Hepatocyte (in vitro differentiated cells): ENCODE measurements around the gene KNTC1.
"Not testable (repeated sequence)": the region's sequence is repeated elsewhere in the genome, so short reads cannot be mapped to it uniquely, and the experiment has no call there.

Experiments used
- EZH2 ChIP-seq: fragments of 200-600 bp; sonication (generic); IDR thresholded peaks from 2 replicates; pipeline ENCODE4 v1.6.1; 2016; ENCODE audit warnings: antibody characterized with exemption, mild to moderate bottlenecking, borderline replicate concordance
- TF ChIP-seq, protein P1 (sequence below): fragments of 200-600 bp; sonication (generic); IDR thresholded peaks from 2 replicates; pipeline ENCODE4 v1.5.1; 2016; ENCODE audit warnings: antibody characterized with exemption, mild to moderate bottlenecking; ENCODE audit not compliant: poor library complexity

GRCh38 chr12:122487807-122488206 is 39.2 kb upstream of the KNTC1 start:
- TF ChIP-seq, protein P1, sequence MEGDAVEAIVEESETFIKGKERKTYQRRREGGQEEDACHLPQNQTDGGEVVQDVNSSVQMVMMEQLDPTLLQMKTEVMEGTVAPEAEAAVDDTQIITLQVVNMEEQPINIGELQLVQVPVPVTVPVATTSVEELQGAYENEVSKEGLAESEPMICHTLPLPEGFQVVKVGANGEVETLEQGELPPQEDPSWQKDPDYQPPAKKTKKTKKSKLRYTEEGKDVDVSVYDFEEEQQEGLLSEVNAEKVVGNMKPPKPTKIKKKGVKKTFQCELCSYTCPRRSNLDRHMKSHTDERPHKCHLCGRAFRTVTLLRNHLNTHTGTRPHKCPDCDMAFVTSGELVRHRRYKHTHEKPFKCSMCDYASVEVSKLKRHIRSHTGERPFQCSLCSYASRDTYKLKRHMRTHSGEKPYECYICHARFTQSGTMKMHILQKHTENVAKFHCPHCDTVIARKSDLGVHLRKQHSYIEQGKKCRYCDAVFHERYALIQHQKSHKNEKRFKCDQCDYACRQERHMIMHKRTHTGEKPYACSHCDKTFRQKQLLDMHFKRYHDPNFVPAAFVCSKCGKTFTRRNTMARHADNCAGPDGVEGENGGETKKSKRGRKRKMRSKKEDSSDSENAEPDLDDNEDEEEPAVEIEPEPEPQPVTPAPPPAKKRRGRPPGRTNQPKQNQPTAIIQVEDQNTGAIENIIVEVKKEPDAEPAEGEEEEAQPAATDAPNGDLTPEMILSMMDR, result not testable (repeated sequence)
- not testable (repeated sequence) for TF ChIP-seq EZH2
